ENCODE results near the gene RNU6-9.

Gene RNU6-9

DNA sequence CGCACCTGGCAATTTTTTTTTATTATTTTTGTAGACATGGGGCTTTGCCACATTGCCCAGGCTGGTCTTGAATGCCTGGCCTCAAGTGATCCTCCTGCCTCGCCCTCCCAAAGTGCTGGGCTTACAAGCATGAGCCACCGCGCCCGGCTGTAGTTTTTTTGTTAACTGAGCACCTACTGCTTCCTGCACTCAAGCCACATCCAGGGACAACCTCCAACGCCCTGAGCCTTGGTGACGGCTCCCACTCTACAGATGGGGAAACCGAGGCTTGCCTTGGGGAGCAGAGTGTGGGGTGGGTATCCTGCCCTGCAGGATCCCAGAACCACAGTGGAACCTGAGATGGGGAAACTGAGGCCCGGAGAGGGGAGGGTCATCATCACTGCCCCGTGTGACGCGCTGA is 38.1 kb upstream of the RNU6-9 start:
- no peak for TF ChIP-seq CTCF (IDR thresholded peaks at IDR 0.05; ENCODE audit: control extremely low read depth, extremely low read depth, low read depth, missing control alignments)
- ChIA-PET POLR2A (no interaction called here), CTCF (interaction anchor here (1.5 to 2.2 kb wide), 3 partner anchors 10 to 149 kb away, joined by 3 to 11 read pairs (median 7); no protein-coding TSS in a partner anchor)
- DNase-seq (ENCODE audit: extremely low spot score): no peak

GRCh38 chr19:855566-856120 is 37.6 kb upstream of the RNU6-9 start:
- CTCF ChIA-PET: interaction anchor here (1.0 to 2.4 kb wide), 10 partner anchors 10 to 148 kb away, joined by 3 to 11 read pairs (median 3); partner anchors contain the start of gene PRTN3
- POLR2A ChIA-PET: interaction anchor here (1.2 kb wide), 1 partner anchor 51 kb away, joined by 4 read pairs; no protein-coding TSS in a partner anchor
- no peak for DNase-seq (ENCODE audit: extremely low spot score)
- no peak for TF ChIP-seq CTCF (IDR thresholded peaks at IDR 0.05; ENCODE audit: control extremely low read depth, extremely low read depth, low read depth, missing control alignments)

DNA sequence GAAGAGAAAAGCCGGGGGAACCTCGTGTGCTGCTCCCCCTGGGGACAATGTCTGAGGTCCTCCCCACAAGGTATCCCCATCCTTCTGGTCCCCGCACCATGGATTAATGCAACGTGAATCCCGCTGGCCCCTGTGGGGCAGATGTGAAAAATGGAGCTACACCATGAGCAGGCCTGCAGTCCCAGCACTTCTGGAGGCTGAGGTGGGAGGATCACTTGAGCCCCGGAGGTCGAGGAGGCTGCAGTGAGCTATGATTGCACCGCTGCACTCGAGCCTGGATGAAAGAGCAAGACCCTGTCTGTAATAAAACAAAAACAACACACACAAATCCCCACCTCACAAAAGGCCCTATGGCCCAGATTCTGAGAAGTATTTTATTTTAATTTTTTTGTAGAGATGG is 35.0 kb upstream of the RNU6-9 start:
- no peak for DNase-seq (ENCODE audit: extremely low spot score)
- ChIA-PET CTCF (interaction anchor here (0.8 to 2.0 kb wide), 5 partner anchors 9 to 65 kb away, joined by 3 to 9 read pairs (median 4); no protein-coding TSS in a partner anchor), POLR2A (no interaction called here)
- TF ChIP-seq CTCF (IDR thresholded peaks at IDR 0.05; ENCODE audit: control extremely low read depth, extremely low read depth, low read depth, missing control alignments): no peak

GRCh38 chr19:858868-859843 is 34.1 kb upstream of the RNU6-9 start, which contains the start of gene CFD:
TSS of gene CFD (plus strand) at chr19:859664. CDS start at chr19:859690, 26 bp downstream.
- POLR2A ChIA-PET: no interaction called here
- CTCF ChIA-PET: interaction anchor here (0.8 to 2.0 kb wide), 5 partner anchors 10 to 64 kb away, joined by 3 to 9 read pairs (median 4); no protein-coding TSS in a partner anchor
- no peak for TF ChIP-seq CTCF (IDR thresholded peaks at IDR 0.05; ENCODE audit: control extremely low read depth, extremely low read depth, low read depth, missing control alignments)
- no peak for DNase-seq (ENCODE audit: extremely low spot score)

GRCh38 chr19:861141-861755 is 32.0 kb upstream of the RNU6-9 start:
- TF ChIP-seq CTCF (IDR thresholded peaks at IDR 0.05; ENCODE audit: control extremely low read depth, extremely low read depth, low read depth, missing control alignments): no peak
- ChIA-PET CTCF (no interaction called here), POLR2A (no interaction called here)
- DNase-seq (ENCODE audit: extremely low spot score): no peak

Data from GM10248 (cell line).